ENCODE measurements around the gene ECSIT.

The ECSIT gene

DNA sequence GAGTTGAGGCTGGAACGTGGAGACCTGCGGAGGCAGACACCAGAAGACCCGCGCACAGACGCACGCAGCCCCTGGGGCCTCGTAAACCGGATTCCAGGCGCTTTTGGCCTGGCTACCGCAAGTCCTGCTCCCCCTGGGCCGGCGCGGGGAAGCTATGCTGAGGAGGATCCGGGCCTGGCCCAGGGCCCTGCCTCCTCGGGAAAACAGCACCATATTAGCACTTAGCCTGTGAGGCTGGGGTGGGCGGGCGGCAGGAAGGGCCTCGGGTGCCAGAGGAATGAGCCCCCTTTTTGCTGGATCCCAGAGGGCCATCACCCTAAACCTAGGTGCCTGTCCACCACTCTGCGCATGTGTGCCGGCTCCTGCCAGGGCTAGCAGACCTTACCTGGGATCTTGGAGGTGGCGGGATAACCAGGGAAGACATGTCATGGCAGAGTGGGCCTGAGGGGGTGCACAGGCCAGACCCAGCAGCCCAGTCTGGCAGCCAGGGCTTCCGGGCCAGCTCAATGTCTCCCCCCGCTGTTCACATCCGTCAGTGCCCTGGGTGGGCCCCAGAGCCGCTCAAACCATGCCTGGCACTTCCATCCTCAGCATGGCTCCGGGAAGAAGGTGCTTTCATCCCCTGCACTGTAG is 22.8 kb upstream of the ECSIT start:
- no peak for DNase-seq (ENCODE audit: low read depth in 2 of 2)

DNA sequence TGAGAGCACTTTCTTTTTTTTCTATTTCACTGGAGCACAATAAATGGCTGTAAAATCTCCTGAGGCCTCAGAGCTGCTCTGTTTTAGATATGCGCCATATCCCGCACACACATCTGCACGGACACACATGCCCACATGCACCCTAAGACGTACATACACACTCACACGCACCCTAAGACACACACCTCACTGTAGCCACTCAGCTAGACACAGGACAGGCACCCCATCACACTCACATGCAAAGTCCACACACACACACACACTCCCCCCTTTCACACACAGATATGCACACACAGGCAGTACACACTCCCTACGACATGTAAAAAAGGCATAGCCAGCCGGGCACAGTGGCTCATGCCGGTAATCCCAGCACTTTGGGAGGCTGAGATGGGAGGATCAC is 21.3 kb upstream of the ECSIT start:
- DNase-seq (ENCODE audit: low read depth in 2 of 2), result no peak

DNA sequence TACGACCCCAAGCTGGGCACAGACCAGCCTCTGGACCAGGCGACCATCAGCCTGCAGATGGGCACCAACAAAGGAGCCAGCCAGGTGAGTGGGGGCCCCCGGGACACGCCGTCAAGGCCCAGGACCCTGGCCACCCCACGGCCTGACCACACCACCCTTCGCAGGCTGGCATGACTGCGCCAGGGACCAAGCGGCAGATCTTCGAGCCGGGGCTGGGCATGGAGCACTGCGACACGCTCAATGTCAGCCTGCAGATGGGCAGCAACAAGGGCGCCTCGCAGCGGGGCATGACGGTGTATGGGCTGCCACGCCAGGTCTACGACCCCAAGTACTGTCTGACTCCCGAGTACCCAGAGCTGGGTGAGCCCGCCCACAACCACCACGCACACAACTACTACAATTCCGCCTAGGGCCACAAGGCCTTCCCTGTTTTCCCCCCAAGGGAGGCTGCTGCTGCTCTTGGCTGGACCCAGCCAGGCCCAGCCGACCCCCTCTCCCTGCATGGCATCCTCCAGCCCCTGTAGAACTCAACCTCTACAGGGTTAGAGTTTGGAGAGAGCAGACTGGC is 20.5 kb upstream of the ECSIT start:
- DNase-seq (ENCODE audit: low read depth in 2 of 2), result no peak

DNA sequence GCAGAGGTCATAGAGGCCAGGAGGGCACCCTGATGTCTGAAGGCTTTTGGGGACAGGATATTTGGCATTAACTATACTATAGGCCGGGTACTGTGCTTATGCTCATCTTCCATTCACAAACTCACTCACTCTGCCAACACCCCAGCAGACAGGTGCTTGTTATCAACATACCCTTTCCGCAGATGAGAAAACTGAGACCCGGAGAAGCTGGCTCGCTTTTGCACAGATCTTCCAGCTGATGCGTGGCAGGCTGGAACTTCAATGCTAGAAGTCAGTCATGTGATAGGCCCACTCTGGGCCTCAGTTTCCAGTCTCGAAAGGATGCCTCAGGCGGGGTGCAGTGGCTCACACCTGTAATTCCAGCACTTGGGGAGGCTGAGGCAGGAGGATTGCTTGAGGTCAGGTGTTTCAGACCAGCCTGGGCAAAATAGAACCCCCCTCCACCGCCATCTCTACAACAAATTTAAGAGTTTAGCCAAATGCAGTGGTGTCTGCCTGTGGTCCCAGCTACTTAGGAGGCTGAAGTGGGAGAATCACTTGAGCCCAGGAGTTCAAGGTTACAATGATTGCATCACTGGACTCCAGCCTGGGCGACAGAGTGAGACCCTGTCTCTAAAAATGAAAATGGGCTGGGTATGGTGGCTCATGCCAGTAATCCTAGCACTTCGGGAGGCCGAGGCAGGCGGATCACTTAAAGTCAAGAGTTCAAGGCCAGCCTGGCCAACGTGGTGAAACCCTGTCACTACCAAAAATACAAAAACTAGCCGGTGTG is 19.2 kb upstream of the ECSIT start:
- no peak for DNase-seq (ENCODE audit: low read depth in 2 of 2)

DNA sequence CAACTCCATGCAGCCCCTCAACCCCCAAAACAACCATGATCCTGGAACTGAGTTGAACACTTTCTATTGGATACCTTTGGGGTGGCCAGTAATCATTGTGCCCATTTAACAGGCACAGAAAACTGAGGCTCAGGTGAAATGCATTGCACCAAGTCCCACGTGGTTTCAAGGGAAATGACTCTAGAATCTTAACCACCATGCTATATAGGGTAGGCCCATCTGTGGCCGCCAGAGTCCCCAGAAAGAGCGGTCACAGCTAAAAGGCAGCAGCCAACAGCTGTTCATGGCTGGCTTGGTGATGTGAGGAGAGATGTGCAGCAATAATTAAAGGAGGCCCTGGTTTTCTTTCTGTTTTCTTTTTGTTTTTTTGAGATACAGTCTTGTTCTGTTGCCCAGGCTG is 12.3 kb upstream of the ECSIT start:
- DNase-seq (ENCODE audit: low read depth in 2 of 2), result no peak

DNA sequence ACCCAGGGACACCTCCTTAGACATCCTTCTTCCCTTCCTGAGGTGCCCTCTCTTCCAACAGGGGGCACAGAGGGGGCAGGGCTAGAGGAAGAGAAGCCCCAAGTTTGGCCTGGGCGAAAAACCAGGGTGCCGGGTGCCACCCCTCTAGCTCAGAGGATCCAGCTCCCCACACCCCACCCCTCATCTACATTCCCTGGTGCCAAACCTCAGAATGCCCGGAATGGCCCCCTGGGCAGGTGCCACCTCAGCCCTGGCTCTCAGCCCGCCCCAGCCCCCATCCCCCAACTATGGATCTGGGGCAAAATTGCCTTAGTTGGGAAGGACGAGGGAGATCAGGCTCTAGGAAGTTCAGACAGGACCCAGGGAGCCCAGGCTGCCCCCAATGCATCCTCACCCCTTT is 11.7 kb upstream of the ECSIT start:
- no peak for DNase-seq (ENCODE audit: low read depth in 2 of 2)

DNA sequence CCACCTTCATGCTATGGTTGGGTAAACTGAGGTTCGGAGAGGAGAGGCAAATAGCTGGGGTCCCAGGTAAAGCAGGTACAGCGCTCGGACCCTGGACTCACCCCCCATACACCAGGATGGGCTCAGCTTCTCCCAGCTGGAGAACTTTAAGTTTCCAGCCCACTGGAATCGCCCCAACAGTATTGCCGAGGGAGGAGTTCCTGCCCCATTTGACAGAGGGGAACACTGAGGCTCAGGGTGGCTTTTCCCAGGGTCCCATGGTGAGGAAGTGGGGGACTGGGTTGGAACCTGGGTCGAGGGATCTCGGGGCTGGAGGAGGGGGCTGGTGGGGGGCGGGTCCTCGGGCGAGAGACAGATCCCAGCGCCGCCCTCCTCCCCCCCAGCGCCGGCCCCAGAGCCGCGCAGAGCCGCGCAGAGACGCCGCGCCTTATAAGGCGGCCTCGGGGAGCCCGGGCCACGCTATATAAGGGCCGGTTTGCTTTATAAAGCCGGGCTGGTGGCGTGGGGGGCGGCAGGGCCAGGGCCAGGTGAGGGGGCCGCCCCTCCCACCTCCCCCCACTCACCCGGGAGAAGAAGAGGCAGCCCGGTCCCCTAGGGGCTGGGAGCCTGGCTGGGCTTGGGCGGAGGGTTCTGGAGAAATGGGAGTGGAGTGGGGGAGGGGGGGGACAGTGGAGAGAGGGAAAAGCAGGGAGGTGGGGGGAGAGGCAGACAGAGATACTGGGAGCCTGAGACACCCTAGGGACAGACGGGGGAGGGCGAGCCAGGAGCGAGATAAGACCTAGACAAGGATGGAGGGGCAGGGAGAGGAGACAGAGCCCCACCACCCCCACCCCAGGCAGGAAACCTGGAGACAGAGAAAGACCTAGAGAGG is 10.8 kb upstream of the ECSIT start:
- DNase-seq (ENCODE audit: low read depth in 2 of 2), result no peak

DNA sequence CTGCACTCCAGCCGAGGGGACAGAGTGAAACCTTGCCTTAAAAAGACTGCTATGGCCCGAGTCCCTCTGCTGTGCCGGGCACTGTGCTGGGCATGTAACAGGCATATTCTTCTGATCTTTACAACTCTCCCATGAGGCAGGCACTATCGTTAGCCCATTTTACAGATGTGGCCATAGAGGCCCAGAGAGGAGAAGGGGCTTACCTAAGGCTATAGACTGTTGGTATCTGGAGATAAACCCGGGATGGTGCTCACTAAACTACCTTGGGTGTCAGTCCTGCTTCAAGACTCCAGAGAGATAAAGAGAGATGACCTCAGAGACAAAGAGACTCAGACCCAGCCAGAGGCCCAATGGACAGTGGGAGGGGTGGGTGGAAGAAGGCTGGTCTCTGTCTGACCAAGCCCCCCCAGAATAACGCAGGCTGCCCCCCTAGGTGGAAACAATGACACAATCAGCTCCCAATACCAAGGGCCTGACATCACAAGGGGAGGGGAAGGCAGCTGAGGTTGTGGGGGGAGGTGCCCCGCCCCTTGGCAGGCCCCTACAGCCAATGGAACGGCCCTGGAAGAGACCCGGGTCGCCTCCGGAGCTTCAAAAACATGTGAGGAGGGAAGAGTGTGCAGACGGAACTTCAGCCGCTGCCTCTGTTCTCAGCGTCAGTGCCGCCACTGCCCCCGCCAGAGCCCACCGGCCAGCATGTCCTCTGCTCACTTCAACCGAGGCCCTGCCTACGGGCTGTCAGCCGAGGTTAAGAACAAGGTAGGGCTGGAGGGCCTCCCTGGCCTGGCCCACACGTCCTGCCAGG is 9.5 kb upstream of the ECSIT start, which contains the start of gene CNN1:
TSS of gene CNN1 (plus strand) at position 620 of the 805 bp plus-strand sequence. CDS start at position 697, 77 bp downstream.
- DNase-seq (ENCODE audit: low read depth in 2 of 2), result no peak

DNA sequence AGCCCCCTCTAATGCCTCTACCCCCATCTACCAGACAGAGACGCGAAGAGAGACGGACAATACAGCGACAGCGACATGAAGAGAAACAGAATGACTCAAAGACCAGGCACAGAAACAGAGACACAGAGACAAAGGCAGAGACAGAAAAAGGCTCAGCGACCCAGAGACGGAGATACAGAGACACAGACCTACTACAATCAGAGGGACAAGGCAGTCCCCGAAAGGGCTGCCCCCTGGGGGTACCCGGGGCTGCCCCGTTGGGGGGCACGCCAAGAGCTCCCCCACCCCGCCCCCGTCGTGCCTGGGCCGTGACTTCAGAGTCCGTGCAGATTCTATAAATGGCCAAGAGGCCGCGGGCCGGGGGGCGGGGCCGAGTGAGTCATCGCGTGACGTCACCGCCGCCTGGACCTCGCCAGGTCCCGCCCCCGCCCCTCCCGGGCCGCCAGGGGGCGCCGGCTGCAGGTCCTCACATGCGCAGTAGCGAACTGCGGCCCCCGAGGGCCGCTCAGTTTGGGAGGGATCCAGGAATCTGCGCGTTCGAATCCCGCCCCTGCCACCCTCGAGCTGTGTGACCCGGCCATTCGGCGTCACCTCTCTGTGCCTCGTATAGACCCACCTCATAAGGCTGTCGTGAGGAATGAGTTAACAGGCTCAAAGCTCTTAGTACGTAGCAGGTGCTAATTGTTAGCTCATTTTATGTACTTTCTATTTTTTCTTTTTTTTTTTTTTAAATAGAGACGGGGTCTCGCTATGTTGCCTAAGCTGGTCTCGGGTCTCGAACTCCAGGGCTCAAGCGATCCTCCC is 7.1 kb upstream of the ECSIT start:
- peak; percentile 65 to 67 for DNase-seq (ENCODE audit: low read depth in 2 of 2)

DNA sequence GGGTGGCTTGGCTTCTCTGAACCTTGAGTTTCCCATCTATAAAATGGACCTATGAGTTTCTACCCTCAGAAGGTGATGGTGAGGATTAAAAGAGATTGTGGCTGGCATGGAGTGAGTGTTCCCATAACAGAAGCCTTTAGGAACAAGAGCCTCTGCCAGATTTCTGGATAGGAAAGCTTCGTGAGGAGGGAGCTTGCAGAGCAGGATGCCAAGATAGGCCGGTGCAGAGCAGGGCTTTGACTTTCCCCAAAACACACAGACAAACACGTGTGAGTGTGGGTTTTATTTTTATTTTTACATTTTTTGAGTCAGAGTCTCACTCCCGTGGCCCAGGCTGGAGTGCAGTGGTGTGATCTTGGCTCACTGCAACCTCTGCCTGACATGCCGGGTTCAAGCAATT is 6.0 kb upstream of the ECSIT start:
- no peak for DNase-seq (ENCODE audit: low read depth in 2 of 2)

DNA sequence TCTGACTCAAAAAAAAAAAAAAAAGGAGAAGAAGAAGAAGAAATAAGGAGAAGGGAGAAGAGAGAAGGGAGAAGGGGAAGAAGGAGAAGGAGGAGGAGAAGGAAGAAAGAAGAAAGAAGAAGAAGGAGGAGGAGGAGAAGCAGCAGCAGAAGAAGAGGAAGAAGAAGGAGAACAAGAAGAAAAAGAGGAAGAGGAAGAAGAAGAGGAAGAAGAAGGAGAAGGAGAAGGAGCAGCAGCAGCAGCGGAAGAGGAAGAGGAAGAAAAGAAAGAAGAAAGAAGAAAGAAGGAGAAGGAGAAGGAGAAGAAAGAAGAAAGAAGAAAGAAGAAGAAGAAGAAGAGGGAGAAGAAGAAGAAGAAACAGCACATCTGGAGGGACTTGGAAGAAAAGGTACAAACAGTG is 5.6 kb upstream of the ECSIT start:
- no peak for DNase-seq (ENCODE audit: low read depth in 2 of 2)

DNA sequence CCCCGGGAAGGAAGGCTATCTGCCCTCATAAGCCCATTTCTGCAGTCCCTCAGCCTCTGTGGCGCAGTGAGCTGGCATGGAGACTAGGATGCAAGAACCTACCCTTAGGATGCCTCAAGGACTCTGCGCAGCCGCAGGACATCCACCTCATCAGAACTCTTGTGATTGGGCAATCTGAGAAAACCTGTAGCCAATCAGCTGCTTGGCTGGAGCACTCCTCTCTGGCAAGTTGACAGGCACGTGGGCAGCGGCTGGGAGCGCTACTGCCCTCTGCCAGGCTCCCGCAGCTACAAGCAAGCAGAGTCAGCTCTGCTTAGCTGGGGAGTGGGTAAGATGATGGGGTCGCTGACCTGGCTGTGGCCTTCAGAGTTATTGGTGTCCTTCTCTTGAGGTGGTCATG is 1.5 kb upstream of the ECSIT start:
- DNase-seq (ENCODE audit: low read depth in 2 of 2), result no peak

DNA sequence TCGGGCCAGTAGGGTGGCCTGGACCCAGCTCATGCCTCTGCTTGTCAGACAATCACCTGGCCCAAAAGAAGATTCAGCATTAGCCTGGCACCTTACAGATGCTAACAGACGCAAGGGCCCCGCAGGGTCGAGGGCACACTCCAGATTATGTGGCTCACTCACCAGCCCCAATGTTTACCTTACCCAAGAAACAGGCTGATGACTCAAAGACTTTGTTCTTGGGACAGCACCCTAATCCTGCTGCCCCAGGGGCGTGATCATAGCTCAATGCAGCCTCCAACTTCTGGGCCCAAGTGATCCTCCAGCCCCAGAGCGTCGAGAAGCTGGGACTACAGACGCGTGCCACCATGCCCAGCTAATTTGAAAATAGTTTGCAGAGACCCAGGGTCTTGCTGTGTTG is 9.8 kb downstream of the ECSIT start:
- DNase-seq (ENCODE audit: low read depth in 2 of 2), result no peak

DNA sequence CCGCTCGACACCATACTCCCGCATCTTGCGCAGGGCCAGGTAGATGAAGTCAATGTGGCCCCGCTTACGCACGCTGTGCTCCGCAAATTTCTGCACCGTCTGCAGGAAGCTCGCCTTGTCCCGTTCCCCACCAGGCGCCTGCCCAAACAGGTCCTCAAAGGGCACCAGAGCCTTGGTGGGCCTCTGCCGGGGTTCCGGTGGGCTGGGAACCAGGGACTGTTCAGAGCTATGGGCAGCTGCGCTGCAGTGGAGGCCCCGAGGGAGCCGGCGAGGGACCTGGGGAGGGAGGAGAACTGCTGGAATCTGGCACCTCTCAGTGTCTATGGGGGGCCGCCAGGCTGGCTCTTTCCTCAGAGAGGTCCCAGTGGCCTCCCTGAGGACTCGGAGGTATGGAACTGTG is 15.0 kb downstream of the ECSIT start:
- DNase-seq (ENCODE audit: low read depth in 2 of 2), result no peak

DNA sequence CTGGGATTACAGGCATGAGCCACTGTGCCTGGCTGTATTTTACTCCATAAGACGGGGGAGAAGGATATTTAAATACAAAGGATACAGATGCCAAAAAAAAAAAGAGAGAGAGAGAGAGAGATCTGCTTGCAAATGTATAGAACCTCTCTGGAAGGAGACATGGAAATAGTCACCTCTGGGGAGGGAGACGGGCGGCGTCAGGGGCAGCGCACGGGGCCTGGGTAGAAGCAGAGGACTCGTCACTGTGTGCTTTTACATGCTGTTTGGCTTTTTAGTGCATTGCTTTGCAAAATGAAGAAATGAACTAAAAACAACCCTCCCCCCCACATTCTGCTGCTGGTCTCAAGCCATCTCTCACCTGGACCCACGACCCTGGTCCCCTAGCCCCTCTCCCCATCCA is 18.5 kb downstream of the ECSIT start:
- no peak for DNase-seq (ENCODE audit: low read depth in 2 of 2)

DNA sequence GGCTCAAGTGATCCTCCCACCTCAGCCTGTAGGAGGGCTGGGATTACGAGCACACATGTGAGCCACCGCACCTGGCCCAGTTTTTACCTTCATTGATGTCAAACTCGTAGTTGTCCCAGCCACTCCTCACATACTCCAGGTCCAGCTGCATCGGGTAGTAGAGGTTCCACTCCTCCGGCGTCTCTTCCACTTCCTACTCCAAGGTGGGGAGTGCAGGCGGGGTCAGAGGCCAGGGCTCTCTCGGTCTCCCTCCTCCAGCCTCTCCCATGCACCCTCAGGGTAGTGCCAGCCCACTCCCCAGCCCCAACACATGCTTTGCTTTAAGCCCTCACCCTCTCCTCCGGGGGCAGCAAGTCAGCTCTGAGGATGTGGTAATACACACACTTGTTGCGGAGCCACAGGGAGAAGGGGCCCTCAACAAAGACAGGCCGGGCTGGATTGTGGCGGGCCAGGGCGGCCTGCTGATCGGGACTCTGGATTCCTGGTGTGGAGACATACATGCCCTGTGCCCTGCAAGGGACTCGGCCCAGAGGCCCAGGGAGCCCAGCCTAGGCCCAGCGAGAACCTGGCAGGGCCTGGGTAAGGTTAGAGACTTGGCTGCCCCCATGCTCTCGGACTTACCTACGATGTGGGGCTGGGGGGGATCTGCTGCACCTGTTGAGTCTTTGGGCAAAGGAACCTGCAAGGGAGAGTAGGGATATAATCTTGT is 21.4 kb downstream of the ECSIT start:
- DNase-seq (ENCODE audit: low read depth in 2 of 2), result no peak

DNA sequence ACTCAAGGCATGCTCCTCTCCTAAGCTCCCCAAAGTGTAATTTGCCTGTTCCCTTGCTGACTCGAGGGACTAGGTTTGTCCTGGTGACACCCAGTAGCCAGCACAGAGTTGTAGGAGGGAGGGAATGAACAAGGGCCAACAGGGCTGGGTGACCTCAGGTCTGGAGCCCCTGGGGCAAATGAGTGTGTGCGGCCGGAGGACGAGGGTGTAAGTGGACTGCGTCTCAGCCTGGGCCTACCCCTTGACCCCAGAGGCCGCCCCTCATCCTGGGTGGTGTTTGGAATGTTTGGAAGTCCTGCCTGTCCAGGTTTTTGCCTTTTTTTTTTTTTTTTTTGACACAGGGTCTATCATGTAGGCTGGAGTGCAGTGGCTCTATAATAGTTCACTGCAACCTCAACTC is 22.0 kb downstream of the ECSIT start:
- no peak for DNase-seq (ENCODE audit: low read depth in 2 of 2)

DNA sequence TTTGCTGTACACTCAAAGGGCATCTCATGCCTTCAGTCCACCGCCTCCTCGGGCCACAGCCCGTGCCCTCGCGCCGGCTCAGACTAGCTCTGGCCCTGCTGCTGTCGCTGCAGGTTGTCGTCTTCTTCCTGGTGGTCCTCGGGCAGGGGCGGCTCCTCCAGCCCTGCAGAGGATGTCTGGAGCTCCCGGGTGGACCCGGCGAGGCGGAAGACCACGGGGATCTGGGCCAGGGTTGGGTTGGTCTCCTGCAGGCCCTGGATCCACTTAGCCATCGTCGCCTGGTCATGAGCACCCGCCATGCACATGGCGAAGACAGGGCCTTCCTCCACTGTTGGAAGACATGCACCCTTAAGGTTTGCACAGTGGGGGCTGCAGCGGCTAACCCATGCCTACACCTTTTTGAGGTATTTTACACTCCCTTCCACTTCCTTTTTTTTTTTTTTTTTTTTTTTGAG is 22.8 kb downstream of the ECSIT start:
- DNase-seq (ENCODE audit: low read depth in 2 of 2), result no peak

DNA sequence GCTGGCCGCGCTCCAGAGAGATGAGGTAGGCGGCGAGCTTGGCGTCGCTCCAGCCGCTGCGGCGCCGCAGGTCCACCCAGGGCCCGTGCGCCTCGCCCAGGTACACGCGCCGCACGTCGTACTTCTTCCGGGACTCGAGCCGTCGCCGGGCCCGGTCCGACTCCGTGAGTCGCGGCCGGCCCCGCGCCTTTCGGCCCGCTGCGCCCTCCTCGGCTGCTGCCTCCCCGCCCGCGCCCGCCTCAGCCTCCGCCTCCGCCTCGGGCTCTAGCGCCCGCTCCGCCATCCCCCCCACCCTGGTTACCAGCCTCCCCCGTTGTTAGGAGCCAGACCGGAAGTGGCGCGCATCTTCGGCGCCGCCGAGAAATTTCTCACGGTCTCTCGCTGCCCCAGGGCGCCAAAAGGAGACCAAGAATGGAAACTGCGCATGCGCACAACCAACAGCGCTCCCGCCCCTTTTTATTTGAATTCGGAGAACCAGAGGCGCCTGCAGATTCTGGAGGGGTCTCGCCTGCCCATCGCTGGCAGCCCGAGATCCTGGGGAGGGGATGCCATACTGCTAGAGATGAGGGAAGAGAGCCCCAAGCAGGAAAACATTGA is 23.3 kb downstream of the ECSIT start, which contains the start of gene ZNF653:
TSS of gene ZNF653 (minus strand) at position 336 of the 597 bp plus-strand sequence. CDS start at position 283, 53 bp downstream.
- DNase-seq (ENCODE audit: low read depth in 2 of 2), result peak; percentile 83 to 90

All from stimulated activated CD8-positive, alpha-beta memory T cell treated with anti-CD3 and anti-CD28 coated beads, Interleukin-15, amount 100 ng/mL, for 4 hours (primary cell).